AG04450 (cell line): ENCODE data around the gene LCE2A. TPM values are rescaled to one million over a fixed set of nuclear protein-coding genes. Genes with fewer than 3 reads are reported as not detected.
"Not testable (repeated sequence)": the region's sequence is repeated elsewhere in the genome, so short reads cannot be mapped to it uniquely, and the experiment has no call there.

Experiments
- CTCF ChIA-PET: fragments of 300-600, 350-600 bp; formaldehyde crosslinking; extraction: SDS; loops from one replicate; lab custom pipeline; 2022; ENCODE audit warnings: antibody characterized with exemption, inconsistent platforms; lab: Charles Lee
- POLR2A ChIA-PET: fragments of 350-600 bp; formaldehyde crosslinking; extraction: SDS; loops from one replicate; lab custom pipeline; 2021; ENCODE audit warnings: antibody characterized with exemption, inconsistent platforms; lab: Yijun Ruan, JAX
- DNase-seq: peaks from one replicate; pipeline ENCODE4 v3.0.0-alpha.2; 2011; ENCODE audit warnings: low read depth, low spot score
- H3K27ac ChIP-seq: one replicate; pipeline ENCODE4 v1.5.1; 2012; ENCODE audit warnings: low read depth, low read length, control low read depth
- H3K27me3 ChIP-seq: one replicate; pipeline ENCODE4 v1.6.0; 2012; ENCODE audit warnings: low read length; ENCODE audit not compliant: control insufficient read depth, insufficient read depth
- H3K4me3 ChIP-seq: 2 replicates; pipeline ENCODE4 v1.5.1; 2011; ENCODE audit warnings: mild to moderate bottlenecking, low read depth, low read length, control low read depth
- H3K9me3 ChIP-seq: 2 replicates; pipeline ENCODE4 v1.5.1; 2012; ENCODE audit warnings: low read length; ENCODE audit not compliant: control insufficient read depth, insufficient read depth
- polyA plus RNA-seq: library from polyadenylated mRNA; depleted of rRNA; stranded (reverse); fragments of >200 nt; gene quantifications from 2 replicates; pipeline ENCODE4 v1.2.3, GENCODE V29; 2011
- TF ChIP-seq, protein P1 (sequence below): IDR thresholded peaks from 2 replicates; pipeline ENCODE4 v1.5.1; 2011; ENCODE audit warnings: low read depth, low read length, control low read depth, inconsistent platforms

The LCE2A gene
- polyA plus RNA-seq, 1 experiment = not detected

DNA sequence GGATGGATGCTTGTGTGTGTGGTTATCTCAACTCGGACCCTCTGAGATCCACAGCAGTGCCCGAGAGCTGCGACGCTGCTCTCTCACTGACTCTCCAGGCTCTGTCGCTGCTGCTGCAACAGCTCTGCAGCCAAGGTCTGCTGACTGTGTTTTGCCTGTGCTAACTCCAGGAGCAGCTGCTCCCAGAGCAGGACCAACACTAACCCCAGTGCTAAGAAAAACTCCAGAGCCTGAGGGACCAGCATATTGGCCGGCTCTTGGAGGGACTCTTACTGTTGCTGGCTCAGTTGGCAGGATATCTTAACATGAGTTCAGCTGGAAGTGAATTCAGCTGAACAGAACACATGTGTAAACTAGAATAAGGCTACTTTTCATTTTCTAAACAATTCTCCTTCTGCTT is 18.7 kb upstream of the LCE2A start:
- POLR2A ChIA-PET = no interaction called here
- Histone ChIP-seq H3K27ac (no peak overlapping the region), H3K4me3 (no peak overlapping the region), H3K27me3 (no peaks in the 10 kb centered on the region), H3K9me3 (peaks cover 12% of the 10 kb centered on the region)
- no peak for DNase-seq
- TF ChIP-seq, protein P1, sequence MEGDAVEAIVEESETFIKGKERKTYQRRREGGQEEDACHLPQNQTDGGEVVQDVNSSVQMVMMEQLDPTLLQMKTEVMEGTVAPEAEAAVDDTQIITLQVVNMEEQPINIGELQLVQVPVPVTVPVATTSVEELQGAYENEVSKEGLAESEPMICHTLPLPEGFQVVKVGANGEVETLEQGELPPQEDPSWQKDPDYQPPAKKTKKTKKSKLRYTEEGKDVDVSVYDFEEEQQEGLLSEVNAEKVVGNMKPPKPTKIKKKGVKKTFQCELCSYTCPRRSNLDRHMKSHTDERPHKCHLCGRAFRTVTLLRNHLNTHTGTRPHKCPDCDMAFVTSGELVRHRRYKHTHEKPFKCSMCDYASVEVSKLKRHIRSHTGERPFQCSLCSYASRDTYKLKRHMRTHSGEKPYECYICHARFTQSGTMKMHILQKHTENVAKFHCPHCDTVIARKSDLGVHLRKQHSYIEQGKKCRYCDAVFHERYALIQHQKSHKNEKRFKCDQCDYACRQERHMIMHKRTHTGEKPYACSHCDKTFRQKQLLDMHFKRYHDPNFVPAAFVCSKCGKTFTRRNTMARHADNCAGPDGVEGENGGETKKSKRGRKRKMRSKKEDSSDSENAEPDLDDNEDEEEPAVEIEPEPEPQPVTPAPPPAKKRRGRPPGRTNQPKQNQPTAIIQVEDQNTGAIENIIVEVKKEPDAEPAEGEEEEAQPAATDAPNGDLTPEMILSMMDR = no peak
- CTCF ChIA-PET = no interaction called here

DNA sequence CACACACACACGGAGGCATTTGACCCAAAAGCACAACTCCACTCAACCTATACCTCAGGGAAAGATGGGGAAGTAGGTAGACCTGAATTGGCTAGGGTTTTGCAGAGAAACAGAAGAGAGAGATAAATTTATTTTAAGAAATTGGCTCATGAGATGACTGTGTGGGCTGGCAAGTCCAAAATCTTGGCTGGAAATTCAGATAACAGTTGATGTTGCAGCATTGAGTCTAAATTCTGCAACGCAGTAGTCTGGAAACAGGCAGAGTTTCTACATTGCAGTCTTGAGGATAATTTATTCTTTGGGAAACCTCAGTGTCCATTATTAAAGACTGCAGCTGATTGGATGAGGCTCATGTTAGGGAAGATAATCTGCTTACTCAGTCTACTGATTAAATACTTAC is 16.5 kb upstream of the LCE2A start:
- Histone ChIP-seq H3K27ac (no peak overlapping the region), H3K4me3 (no peak overlapping the region), H3K27me3 (no peaks in the 10 kb centered on the region), H3K9me3 (peaks cover 8% of the 10 kb centered on the region)
- ChIA-PET POLR2A (no interaction called here), CTCF (no interaction called here)
- no peak for DNase-seq
- TF ChIP-seq, protein P1 = no peak

DNA sequence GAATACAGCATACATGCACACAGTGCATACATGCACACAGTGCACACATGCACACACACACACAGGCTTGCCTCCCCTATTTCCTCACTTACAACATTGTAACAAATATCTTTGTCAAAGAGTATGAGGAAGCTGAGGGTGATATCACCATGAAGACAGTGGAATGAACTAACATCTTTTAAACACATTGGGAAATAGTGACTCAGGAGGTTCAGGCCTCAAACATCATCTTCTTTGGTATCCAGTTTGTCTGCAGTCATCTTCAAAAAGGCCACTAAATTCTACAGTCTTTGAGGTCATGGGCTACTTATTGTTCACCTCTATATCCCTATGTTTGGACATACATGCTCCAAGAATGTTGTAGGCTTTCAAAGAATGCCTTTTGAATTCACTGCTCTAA is 14.3 kb upstream of the LCE2A start:
- TF ChIP-seq, protein P1 = no peak
- no peak overlapping the region for H3K4me3 ChIP-seq
- no peak for DNase-seq
- CTCF ChIA-PET = no interaction called here
- H3K9me3 ChIP-seq = peaks cover 11% of the 10 kb centered on the region
- POLR2A ChIA-PET = no interaction called here
- no peak overlapping the region for H3K27ac ChIP-seq
- H3K27me3 ChIP-seq = no peaks in the 10 kb centered on the region

DNA sequence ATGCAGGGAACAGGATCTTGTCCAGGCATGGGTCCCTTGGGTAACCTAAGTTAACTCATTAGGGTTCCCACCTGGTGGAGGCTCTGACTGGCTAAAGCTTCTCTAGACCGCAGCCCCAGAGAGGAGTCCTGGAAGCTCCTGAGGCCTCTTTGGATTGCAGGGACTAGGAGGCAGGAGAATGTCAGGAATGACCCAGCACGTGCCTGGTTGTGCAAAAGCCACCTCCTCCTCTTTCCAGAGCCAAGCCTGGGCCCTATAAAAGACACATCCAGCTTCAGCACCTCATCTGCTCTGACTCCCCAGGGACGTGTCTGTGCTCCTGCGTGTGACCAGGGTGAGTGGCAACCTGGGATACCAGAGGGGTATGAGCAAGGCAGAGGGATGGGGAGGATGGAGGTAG is 12.3 kb upstream of the LCE2A start, which contains the start of gene LCE2B:
Gene LCE2B, plus strand, starts transcription at position 301 of the 400 bp plus-strand sequence. CDS start 721 bp downstream, outside the sequence.
- POLR2A ChIA-PET, H3K27me3 ChIP-seq, H3K9me3 ChIP-seq, DNase-seq, H3K4me3 ChIP-seq, CTCF ChIA-PET, H3K27ac ChIP-seq: not testable (repeated sequence)

DNA sequence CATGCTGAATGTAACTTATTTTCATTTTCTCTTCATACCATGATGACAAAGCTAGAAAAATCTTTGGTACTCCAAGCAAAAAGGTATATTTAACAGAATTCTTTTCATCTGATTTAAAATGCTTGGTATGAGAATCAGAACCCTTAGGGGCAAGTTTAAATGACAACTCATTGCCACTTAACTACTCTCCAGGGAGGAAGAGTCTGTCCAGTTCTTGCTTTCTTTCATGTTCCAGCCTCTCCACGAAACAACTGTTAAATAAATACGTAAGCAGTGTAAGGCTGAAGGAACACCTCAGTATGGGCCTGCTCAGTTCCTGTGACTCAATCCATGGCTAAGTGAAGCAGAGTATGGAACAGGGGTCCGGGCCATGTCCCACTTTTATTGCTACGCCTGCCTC is 1.6 kb downstream of the LCE2A start:
- Histone ChIP-seq H3K9me3 (peaks cover 8% of the 10 kb centered on the region), H3K4me3 (no peak overlapping the region), H3K27me3 (no peaks in the 10 kb centered on the region), H3K27ac (no peak overlapping the region)
- POLR2A ChIA-PET = no interaction called here
- CTCF ChIA-PET = no interaction called here
- TF ChIP-seq, protein P1 = no peak
- no peak for DNase-seq

DNA sequence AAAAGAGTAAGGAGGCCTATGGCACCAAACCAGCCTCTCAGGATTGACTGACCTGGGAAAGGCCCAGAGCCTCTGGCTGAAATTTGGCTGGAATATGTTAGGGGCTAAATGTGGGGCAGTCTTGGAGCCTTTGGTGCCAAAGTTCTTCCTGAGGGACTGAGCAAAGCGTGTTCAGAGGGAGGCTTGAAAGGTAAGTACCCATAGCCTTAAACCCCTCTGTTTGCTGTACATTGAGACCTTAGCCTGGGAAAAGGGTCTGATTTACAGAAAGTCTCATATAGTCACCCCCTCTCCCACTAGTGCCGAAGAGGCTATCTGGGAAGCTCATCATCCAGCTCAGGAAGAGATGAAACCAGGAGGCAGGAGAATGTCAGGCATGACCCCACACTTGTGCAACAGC is 9.7 kb downstream of the LCE2A start, which contains the start of gene LCE4A:
Gene LCE4A, plus strand, starts transcription at position 301 of the 400 bp plus-strand sequence. CDS start 916 bp downstream, outside the sequence.
- DNase-seq = no peak
- no peak within 1 kb of the TSS for H3K4me3 ChIP-seq
- ChIA-PET CTCF (no interaction called here), POLR2A (no interaction called here)
- TF ChIP-seq, protein P1 = no peak
- no peak within 1 kb of the TSS for H3K27ac ChIP-seq
- H3K27me3 ChIP-seq = no peaks in the 10 kb centered on the region
- H3K9me3 ChIP-seq = peaks cover 10% of the 10 kb centered on the region
